Measurements from ENCODE around the gene CACNA2D4.
A peak's percentile ranks its signal among the peaks of the same experiment; 100 is the strongest.

Gene CACNA2D4

DNA sequence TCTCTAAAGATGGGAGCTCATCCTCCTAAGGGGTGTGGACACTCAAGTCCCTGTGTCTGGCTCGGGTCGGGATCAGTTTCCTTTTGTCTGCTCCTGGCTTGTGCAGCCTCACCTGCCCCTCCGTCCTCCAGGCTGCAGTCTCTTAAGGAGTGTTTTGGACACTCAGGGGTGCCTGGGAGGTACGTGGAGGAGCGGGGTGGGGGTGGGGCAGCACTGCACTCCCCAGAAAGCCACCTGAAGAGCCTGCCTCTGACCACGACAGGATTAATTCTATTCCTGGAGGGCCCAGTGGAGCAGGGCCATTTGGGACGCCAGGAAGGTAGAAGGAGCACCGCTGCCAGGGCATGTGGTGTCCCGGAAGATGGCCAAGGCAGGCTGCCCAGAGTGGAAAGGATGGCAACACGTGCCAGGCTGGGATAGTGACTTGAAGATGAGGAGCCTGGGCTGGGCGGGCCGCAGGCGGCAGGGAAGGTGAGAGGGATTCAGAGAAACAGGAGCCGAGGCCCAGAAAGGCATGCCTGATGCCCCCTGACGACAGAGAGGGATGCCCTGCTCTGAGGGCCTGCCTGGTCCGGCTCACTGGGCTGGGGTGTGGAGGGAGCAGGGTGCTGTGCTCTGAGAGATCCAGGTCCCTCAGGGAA is 112.9 kb downstream of the CACNA2D4 start:
- intact Hi-C loops (cut with DNase I), result no loop called here
- DNase-seq, result peak in 5 of 42 donors; percentile 6 to 26 (median 16)

DNA sequence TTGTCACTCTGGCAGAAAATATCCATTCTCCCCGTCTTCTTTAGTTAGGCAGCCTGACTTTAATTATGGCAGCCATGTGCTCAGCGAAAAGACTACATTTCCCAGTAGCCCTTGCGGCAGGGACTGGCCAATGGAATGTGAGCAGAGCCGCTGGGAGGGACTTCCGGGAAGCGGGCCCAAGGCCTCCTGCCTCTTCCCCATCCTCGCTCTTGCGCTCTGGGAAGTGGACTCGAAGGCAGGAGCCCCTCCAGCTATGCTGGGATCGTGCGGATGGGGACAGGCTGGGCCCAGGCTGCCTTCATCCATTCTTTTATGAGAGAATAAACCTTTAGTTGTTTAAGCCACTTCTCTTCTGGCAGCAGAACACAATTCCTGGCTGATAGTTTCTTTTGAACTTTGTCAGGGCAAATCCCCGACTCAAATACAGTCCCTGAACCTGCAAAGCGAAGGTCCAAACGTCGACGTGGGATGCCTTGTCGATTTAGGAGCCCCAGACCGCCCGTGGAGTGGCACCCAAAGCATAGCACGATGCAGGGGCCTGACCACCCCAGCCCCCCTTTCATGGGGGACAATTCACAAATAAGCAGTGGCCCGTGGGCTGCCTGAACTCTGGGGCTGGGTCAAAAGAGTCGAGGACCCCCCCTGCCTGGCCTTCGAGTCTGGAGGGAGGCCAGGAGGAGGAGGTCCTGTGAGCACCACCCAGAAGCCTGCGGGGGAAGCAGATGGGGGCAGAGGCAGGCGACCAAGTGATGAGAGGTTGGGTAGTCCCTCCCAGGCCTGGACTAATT is 113.7 kb downstream of the CACNA2D4 start:
- peak; percentile 85 to 96 (median 93) for DNase-seq
- intact Hi-C loops (cut with DNase I), result no loop called here

GRCh38 chr12:1803736-1804135 is 114.7 kb downstream of the CACNA2D4 start:
- DNase-seq, result peak in 5 of 42 donors; percentile 6 to 40 (median 15)
- intact Hi-C loops (cut with DNase I), result no loop called here

GRCh38 chr12:1801303-1801975 is 117.0 kb downstream of the CACNA2D4 start:
- DNase-seq, result peak in 11 of 42 donors; percentile 1 to 34 (median 14)
- intact Hi-C loops (cut with DNase I), result no loop called here

DNA sequence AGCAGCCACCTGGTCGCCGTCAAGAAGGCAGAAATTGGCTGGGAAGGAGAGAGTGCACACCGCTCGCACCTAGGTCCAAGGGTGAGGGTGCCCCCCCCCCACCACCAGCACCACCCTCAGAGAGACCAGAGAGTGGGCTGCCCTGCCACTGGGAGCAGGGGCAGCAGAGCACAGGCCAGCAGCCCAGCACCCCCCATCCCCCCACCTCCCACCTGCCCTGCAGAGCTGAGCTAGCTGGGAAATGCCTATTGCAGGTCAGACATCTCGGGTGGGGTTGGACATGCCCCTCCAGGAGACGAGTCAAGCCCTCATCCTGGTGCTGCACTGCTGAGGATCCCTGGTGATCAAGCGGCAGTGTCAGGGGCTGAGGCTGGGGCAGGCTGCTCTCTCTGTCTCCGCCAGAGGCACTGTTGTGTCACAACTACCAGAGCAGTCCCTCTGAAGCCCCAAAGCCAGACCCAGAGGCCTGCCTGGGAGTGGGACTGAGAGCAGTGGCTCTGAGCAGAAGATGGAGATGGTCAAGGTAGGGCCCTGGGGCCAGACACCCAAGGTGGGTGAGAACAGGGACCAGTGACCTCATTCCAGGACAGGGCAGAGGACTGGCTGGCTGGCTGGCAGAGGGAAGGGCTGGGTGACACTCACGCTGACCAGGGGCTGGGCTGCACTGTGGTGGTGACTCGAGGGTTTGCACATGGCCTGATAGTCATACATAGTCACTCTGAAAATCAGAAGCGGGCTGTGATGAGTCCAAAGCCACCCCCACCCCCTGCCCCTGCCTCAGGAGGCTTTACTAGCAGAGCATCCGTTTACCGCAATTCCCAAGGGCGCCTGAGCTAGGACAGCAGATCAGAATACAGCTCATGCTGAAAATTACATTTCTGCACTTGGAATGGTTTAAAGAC is 117.8 kb downstream of the CACNA2D4 start:
- DNase-seq, result peak in 22 of 42 donors; percentile 8 to 80 (median 60)
- intact Hi-C loops (cut with DNase I), result no loop called here

DNA sequence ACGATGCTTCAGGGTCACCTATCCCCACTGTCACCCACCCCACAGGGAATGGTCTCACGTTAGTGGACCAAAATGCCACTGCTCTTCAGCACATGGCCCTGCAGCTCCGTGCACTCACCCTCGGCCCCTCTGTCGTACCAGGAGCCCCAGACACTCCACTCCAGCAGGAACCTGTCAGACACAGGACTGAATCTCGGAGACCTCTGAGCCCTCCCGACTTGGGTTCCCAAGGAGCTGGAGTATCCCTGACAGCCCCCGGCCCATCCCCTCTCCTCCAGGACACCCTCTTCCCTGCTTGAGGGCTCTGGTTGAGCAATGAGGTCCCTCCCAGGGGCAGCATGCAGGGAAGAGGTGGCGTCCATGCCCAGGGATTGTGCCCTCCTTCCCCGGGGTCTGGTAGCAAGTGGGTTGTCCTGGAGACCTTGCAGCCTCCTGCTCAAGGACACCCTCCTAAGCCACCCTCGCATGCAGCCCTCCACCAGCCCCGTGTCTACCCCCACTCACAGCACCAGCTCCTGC is 118.5 kb downstream of the CACNA2D4 start:
- intact Hi-C loops (cut with DNase I), result loop anchor here (10.0 kb wide), 1 partner anchor 235 kb away; no protein-coding TSS in a partner anchor

GRCh38 chr12:1799051-1799881 is 119.2 kb downstream of the CACNA2D4 start:
- peak in 5 of 42 donors; percentile 4 to 40 (median 6) for DNase-seq
- intact Hi-C loops (cut with DNase I), result loop anchor here (10.0 kb wide), 1 partner anchor 236 kb away; no protein-coding TSS in a partner anchor

More for the DNA sequence above, 118.5 kb downstream of the CACNA2D4 start:
- peak in 5 of 42 donors; percentile 4 to 39 (median 11) for DNase-seq

- DNase-seq, result peak in 7 of 42 donors; percentile 3 to 41 (median 13)
- intact Hi-C loops (cut with DNase I), result loop anchor here (10.0 kb wide), 1 partner anchor 236 kb away; no protein-coding TSS in a partner anchor
Observed at GRCh38 chr12:1798641-1799020, 119.8 kb downstream of the CACNA2D4 start.

GRCh38 chr12:1797991-1798640 is 120.3 kb downstream of the CACNA2D4 start:
- DNase-seq, result peak in 7 of 42 donors; percentile 4 to 40 (median 12)

DNA sequence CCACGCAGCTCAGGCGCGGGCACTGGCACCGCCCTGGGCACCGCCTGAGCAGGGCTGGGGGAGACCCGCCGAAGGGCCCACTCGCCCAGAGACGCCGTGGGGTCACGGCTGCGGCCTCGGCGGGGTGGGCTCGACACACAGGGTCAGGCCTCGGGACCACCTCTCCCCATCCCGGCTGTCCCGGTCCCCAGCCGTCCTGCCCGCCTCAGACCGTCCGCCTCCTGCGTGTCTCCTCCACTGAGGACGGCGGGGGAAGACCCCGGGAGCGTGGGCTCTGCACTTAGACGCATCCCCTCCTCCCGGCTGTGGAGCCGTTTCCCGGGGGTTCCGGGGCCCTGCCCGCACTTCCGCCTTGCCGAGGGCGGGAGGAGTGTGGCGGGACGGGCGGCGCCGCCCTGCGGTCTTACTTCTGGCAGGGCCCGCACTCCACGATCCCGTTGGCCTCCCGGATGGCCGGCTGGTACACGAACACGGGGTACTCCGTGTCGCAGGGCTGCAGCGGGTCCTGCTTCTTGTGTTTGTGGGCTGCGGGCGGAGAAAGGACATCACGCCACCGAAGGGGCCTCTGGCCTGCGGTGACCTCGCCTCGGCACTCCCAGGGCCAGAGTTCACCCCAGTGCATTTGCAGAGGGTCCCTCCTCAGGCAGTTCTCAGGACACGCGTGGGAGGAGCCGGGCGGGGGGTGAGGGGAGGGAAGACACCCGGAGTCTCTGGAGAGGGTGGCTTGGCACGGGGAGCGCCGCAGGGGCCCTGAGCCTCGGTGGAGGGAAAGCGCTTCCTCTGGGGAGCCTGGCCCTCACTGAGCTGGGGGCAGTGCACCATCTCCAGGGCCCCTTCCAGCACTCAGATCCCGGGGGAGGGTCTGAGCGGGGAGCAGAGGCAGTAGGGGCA is 121.2 kb downstream of the CACNA2D4 start:
- intact Hi-C loops (cut with DNase I), result loop anchor here (10.0 kb wide), 1 partner anchor 238 kb away; no protein-coding TSS in a partner anchor
- DNase-seq, result peak in 8 of 42 donors; percentile 36 to 58 (median 42)

More at GRCh38 chr12:1797991-1798640, 120.3 kb downstream of the CACNA2D4 start:
- intact Hi-C loops (cut with DNase I), result loop anchor here (10.0 kb wide), 1 partner anchor 237 kb away; no protein-coding TSS in a partner anchor

- peak in 6 of 42 donors; percentile 15 to 52 (median 33) for DNase-seq
- intact Hi-C loops (cut with DNase I), result loop anchor here (1.0 to 10.0 kb wide), 2 partner anchors 140 to 238 kb away; no protein-coding TSS in a partner anchor
Observed at GRCh38 chr12:1796515-1797010, 121.9 kb downstream of the CACNA2D4 start.

DNA sequence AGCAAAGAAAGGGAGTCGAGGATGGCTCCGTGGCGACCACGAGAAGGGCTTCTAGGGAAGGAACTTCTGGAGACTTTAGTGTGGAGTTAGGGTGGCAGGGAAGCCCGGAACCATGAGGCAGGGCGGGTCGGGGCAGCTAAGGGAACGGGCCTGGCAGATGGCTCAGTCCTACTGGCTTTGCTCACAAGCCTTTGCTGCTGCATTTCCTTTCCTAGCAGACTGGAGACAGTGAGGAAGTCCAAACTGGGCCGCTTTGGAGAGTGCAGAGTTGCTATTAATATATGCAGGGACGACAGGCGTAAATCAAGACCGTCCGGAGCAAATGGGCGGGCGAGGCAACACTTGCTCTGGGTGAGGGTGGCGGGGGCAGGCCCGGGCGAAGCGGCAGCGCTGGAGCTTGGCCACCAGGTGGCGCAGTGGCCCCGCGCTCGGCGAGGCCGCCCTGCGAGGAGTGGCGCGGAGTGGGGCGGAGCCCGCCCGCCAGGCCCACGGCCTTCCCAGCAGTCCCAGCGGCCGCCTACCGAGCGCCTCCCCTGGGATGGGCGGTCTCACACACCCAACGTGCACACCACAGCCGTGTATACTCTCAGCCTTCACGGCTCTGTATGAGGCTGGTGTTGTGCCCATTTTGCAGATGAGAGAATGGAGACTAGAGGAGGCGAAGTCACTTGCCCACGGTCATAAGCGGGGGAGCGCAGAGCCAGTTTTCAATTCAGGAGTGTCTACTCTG is 122.5 kb downstream of the CACNA2D4 start:
- peak; percentile 79 to 96 (median 93) for DNase-seq
- intact Hi-C loops (cut with DNase I), result loop anchor here (1.0 to 10.0 kb wide), 2 partner anchors 140 to 239 kb away; no protein-coding TSS in a partner anchor

DNA sequence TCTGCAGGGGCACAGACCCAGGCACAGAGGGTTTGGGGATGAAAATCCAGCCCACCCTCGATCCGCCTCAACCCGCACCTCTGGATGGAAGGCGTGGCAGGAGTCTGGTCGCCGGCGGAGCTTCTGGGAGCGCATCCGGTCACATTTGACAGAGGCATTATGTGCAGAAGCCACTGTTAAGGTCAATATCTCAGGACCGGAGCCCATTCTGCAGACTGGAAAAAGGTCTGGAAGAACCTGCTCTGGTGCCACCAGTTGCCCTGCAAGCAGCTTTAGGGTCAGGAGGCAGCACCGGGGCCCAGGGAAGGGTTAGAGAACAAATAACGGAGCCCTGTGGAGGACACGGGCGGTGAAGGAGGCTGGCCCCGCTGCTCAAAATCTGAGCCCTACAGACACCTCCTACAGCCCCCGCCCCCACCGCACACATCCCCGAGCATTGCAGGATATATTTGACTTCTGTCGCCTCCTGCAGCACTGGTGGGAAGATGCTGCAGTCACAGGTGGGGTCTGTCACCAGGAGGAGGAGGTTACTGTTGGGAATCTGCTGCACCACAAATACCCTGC is 123.1 kb downstream of the CACNA2D4 start:
- intact Hi-C loops (cut with DNase I), result loop anchor here (10.0 kb wide), 1 partner anchor 239 kb away; no protein-coding TSS in a partner anchor
- DNase-seq, result peak in 31 of 42 donors; percentile 25 to 78 (median 60)
